ENCODE measurements around the gene FDX2. TPM values are rescaled to one million over a fixed set of nuclear protein-coding genes. Genes with fewer than 3 reads are reported as not detected.

The FDX2 gene
- total and polyA plus RNA-seq, 2 of the 13 experiments (the other 11 are each of a cell fraction or from before 2014, with no cell fraction given), result 21.0 to 24.7 TPM

DNA sequence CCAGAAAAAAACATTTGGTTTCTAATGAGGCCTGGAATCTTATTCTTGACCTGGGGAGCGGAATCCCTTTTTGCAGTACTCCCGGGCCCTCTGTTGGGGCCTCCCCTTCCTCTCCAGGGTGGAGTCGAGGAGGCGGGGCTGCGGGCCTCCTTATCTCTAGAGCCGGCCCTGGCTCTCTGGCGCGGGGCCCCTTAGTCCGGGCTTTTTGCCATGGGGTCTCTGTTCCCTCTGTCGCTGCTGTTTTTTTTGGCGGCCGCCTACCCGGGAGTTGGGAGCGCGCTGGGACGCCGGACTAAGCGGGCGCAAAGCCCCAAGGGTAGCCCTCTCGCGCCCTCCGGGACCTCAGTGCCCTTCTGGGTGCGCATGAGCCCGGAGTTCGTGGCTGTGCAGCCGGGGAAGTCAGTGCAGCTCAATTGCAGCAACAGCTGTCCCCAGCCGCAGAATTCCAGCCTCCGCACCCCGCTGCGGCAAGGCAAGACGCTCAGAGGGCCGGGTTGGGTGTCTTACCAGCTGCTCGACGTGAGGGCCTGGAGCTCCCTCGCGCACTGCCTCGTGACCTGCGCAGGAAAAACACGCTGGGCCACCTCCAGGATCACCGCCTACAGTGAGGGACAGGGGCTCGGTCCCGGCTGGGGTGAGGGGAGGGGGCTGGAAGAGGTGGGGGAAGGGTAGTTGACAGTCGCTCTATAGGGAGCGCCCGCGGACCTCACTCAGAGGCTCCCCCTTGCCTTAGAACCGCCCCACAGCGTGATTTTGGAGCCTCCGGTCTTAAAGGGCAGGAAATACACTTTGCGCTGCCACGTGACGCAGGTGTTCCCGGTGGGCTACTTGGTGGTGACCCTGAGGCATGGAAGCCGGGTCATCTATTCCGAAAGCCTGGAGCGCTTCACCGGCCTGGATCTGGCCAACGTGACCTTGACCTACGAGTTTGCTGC is 28.7 kb downstream of the FDX2 start, which contains the start of gene ICAM4 (continued):
- TF ChIP-seq ZNF672 (CRISPR knock-in tag; IDR thresholded peaks at IDR 0.05) (0 out of 2 replicates have a peak, but pooled peaks have one; percentile 82), LCORL (IDR thresholded peaks at IDR 0.05) (no peak), LCORL (CRISPR knock-in tag; IDR thresholded peaks at IDR 0.05) (0 out of 2 replicates have a peak, but pooled peaks have one; percentile 7), MATR3 (CRISPR knock-in tag; IDR thresholded peaks at IDR 0.05) (no peak), POLR2G (IDR thresholded peaks at IDR 0.05; ENCODE audit: low read depth, low read length) (peak; percentile 72), TGIF2 (CRISPR knock-in tag; IDR thresholded peaks at IDR 0.05) (no peak), U2AF2 (IDR thresholded peaks at IDR 0.05; ENCODE audit: low read depth, low read length) (no peak), ZNF3 (CRISPR knock-in tag; IDR thresholded peaks at IDR 0.05) (no peak), BORCS8-MEF2B (CRISPR knock-in tag; IDR thresholded peaks at IDR 0.05) (no peak), ZNF550 (CRISPR knock-in tag; IDR thresholded peaks at IDR 0.05; ENCODE audit: borderline replicate concordance) (no peak), HHEX (CRISPR knock-in tag; IDR thresholded peaks at IDR 0.05) (no peak), ZNF274 (CRISPR knock-in tag; IDR thresholded peaks at IDR 0.05) (0 out of 2 replicates have a peak, but pooled peaks have one; percentile 25), BRCA1 (CRISPR knock-in tag; IDR thresholded peaks at IDR 0.05) (no peak), HMG20A (CRISPR knock-in tag; IDR thresholded peaks at IDR 0.05; ENCODE audit: borderline replicate concordance) (no peak)
- TF ChIP-seq, protein P1, sequence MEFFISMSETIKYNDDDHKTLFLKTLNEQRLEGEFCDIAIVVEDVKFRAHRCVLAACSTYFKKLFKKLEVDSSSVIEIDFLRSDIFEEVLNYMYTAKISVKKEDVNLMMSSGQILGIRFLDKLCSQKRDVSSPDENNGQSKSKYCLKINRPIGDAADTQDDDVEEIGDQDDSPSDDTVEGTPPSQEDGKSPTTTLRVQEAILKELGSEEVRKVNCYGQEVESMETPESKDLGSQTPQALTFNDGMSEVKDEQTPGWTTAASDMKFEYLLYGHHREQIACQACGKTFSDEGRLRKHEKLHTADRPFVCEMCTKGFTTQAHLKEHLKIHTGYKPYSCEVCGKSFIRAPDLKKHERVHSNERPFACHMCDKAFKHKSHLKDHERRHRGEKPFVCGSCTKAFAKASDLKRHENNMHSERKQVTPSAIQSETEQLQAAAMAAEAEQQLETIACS (CRISPR knock-in tag; IDR thresholded peaks at IDR 0.05), result peak; percentile 8; the same call in 1 of the 2 replicates
- TF ChIP-seq, protein P2, sequence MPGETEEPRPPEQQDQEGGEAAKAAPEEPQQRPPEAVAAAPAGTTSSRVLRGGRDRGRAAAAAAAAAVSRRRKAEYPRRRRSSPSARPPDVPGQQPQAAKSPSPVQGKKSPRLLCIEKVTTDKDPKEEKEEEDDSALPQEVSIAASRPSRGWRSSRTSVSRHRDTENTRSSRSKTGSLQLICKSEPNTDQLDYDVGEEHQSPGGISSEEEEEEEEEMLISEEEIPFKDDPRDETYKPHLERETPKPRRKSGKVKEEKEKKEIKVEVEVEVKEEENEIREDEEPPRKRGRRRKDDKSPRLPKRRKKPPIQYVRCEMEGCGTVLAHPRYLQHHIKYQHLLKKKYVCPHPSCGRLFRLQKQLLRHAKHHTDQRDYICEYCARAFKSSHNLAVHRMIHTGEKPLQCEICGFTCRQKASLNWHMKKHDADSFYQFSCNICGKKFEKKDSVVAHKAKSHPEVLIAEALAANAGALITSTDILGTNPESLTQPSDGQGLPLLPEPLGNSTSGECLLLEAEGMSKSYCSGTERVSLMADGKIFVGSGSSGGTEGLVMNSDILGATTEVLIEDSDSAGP (CRISPR knock-in tag; IDR thresholded peaks at IDR 0.05; ENCODE audit: borderline replicate concordance), result peak; percentile 39; the same call in 1 of the 2 replicates
- TF ChIP-seq, protein P3, sequence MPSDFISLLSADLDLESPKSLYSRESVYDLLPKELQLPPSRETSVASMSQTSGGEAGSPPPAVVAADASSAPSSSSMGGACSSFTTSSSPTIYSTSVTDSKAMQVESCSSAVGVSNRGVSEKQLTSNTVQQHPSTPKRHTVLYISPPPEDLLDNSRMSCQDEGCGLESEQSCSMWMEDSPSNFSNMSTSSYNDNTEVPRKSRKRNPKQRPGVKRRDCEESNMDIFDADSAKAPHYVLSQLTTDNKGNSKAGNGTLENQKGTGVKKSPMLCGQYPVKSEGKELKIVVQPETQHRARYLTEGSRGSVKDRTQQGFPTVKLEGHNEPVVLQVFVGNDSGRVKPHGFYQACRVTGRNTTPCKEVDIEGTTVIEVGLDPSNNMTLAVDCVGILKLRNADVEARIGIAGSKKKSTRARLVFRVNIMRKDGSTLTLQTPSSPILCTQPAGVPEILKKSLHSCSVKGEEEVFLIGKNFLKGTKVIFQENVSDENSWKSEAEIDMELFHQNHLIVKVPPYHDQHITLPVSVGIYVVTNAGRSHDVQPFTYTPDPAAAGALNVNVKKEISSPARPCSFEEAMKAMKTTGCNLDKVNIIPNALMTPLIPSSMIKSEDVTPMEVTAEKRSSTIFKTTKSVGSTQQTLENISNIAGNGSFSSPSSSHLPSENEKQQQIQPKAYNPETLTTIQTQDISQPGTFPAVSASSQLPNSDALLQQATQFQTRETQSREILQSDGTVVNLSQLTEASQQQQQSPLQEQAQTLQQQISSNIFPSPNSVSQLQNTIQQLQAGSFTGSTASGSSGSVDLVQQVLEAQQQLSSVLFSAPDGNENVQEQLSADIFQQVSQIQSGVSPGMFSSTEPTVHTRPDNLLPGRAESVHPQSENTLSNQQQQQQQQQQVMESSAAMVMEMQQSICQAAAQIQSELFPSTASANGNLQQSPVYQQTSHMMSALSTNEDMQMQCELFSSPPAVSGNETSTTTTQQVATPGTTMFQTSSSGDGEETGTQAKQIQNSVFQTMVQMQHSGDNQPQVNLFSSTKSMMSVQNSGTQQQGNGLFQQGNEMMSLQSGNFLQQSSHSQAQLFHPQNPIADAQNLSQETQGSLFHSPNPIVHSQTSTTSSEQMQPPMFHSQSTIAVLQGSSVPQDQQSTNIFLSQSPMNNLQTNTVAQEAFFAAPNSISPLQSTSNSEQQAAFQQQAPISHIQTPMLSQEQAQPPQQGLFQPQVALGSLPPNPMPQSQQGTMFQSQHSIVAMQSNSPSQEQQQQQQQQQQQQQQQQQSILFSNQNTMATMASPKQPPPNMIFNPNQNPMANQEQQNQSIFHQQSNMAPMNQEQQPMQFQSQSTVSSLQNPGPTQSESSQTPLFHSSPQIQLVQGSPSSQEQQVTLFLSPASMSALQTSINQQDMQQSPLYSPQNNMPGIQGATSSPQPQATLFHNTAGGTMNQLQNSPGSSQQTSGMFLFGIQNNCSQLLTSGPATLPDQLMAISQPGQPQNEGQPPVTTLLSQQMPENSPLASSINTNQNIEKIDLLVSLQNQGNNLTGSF (CRISPR knock-in tag; IDR thresholded peaks at IDR 0.05), result no peak
- TF ChIP-seq, protein P4, sequence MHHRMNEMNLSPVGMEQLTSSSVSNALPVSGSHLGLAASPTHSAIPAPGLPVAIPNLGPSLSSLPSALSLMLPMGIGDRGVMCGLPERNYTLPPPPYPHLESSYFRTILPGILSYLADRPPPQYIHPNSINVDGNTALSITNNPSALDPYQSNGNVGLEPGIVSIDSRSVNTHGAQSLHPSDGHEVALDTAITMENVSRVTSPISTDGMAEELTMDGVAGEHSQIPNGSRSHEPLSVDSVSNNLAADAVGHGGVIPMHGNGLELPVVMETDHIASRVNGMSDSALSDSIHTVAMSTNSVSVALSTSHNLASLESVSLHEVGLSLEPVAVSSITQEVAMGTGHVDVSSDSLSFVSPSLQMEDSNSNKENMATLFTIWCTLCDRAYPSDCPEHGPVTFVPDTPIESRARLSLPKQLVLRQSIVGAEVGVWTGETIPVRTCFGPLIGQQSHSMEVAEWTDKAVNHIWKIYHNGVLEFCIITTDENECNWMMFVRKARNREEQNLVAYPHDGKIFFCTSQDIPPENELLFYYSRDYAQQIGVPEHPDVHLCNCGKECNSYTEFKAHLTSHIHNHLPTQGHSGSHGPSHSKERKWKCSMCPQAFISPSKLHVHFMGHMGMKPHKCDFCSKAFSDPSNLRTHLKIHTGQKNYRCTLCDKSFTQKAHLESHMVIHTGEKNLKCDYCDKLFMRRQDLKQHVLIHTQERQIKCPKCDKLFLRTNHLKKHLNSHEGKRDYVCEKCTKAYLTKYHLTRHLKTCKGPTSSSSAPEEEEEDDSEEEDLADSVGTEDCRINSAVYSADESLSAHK (CRISPR knock-in tag; IDR thresholded peaks at IDR 0.05; ENCODE audit: borderline replicate concordance), result no peak
- TF ChIP-seq, protein P5, sequence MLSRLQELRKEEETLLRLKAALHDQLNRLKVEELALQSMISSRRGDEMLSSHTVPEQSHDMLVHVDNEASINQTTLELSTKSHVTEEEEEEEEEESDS (CRISPR knock-in tag; IDR thresholded peaks at IDR 0.05; ENCODE audit: borderline replicate concordance), result no peak
